SK-N-SH treated with all-trans-retinoic acid at 6 μM for 48 hours (cell line): Measurements from ENCODE around the gene FXYD6.

Source experiments
- SNAI2 ChIP-seq: fragments of 250-450 bp; sonication (Bioruptor Pico); IDR thresholded peaks from 2 replicates; pipeline ENCODE4 v1.5.0; 2020; ENCODE audit warnings: mild to moderate bottlenecking, moderate library complexity
- TF ChIP-seq, protein P1 (sequence below): fragments of 250-450 bp; sonication (Bioruptor Pico); IDR thresholded peaks from 2 replicates; pipeline ENCODE4 v1.8.0; 2020; ENCODE audit warnings: mild to moderate bottlenecking, moderate library complexity, borderline replicate concordance

DNA sequence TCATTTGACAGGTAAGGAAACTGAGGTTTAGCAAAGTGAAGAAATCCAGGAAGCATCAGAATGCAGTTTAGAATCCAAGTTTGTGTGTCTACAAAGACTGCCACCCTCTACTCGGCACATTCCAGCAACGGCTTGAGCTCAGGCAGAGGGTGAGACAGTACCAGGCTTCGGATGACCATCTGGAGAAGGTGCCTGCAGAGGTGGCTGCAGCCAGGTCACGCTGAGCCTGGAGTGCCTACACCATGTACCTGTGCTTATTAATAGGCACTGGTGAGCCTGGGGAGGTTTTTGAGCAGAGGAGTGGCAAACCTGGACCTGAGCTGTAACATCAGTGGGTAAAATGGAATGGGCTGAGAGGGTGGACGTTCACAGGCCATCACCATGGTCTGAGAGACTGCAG lies 4.7 kb downstream of the FXYD6 start:
- TF ChIP-seq SNAI2 (CRISPR knock-in tag): no peak
- TF ChIP-seq, protein P1, sequence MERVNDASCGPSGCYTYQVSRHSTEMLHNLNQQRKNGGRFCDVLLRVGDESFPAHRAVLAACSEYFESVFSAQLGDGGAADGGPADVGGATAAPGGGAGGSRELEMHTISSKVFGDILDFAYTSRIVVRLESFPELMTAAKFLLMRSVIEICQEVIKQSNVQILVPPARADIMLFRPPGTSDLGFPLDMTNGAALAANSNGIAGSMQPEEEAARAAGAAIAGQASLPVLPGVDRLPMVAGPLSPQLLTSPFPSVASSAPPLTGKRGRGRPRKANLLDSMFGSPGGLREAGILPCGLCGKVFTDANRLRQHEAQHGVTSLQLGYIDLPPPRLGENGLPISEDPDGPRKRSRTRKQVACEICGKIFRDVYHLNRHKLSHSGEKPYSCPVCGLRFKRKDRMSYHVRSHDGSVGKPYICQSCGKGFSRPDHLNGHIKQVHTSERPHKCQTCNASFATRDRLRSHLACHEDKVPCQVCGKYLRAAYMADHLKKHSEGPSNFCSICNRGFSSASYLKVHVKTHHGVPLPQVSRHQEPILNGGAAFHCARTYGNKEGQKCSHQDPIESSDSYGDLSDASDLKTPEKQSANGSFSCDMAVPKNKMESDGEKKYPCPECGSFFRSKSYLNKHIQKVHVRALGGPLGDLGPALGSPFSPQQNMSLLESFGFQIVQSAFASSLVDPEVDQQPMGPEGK (CRISPR knock-in tag): no peak
